Smooth muscle cell (in vitro differentiated cells): Measurements from ENCODE around the gene KREMEN1. TPM values are rescaled to one million over a fixed set of nuclear protein-coding genes. Genes with fewer than 3 reads are reported as not detected.

Source experiments
- DNase-seq: peaks from one replicate; lab custom pipeline; 2025; ENCODE audit not compliant: unreplicated experiment; lab: John Stamatoyannopoulos, UW
- H2AFZ ChIP-seq: fragments of 200-600 bp; sonication (generic); 2 replicates; pipeline ENCODE4 v1.6.0; 2016; ENCODE audit warnings: antibody characterized with exemption, low read depth, mild to moderate bottlenecking
- H3F3A ChIP-seq: fragments of 200-600 bp; sonication (generic); 2 replicates; pipeline ENCODE4 v1.6.0; 2017; ENCODE audit warnings: antibody characterized with exemption, low read depth
- H3K27ac ChIP-seq: fragments of 200-600 bp; sonication (generic); 2 replicates; pipeline ENCODE4 v1.5.1; 2016; ENCODE audit warnings: low read depth, mild to moderate bottlenecking
- H3K27me3 ChIP-seq: fragments of 200-600 bp; sonication (generic); 2 replicates; pipeline ENCODE4 v1.6.1; 2016; ENCODE audit warnings: low read depth, mild to moderate bottlenecking
- H3K36me3 ChIP-seq: fragments of 200-600 bp; sonication (generic); 2 replicates; pipeline ENCODE4 v1.5.1; 2016; ENCODE audit warnings: low read depth
- H3K4me1 ChIP-seq: fragments of 200-600 bp; sonication (generic); 2 replicates; pipeline ENCODE4 v1.5.1; 2016; ENCODE audit warnings: low read depth
- H3K4me2 ChIP-seq: fragments of 200-600 bp; sonication (generic); 2 replicates; pipeline ENCODE4 v1.6.0; 2016; ENCODE audit warnings: mild to moderate bottlenecking
- H3K4me3 ChIP-seq: fragments of 200-600 bp; sonication (generic); 2 replicates; pipeline ENCODE4 v1.5.1; 2016; ENCODE audit warnings: mild to moderate bottlenecking
- H3K79me2 ChIP-seq: fragments of 200-600 bp; sonication (generic); 2 replicates; pipeline ENCODE4 v1.6.0; 2016; ENCODE audit warnings: low read depth, mild to moderate bottlenecking
- H3K9ac ChIP-seq: fragments of 200-600 bp; sonication (generic); 2 replicates; pipeline ENCODE4 v1.6.0; 2016; ENCODE audit warnings: low read depth
- H3K9me3 ChIP-seq: fragments of 200-600 bp; sonication (generic); replicated peaks from 2 replicates; pipeline ENCODE4 v1.5.1; 2016; ENCODE audit warnings: low read depth
- H4K20me1 ChIP-seq: fragments of 200-600 bp; sonication (generic); 2 replicates; pipeline ENCODE4 v1.6.0; 2016; ENCODE audit warnings: low read depth
- CTCF ChIP-seq: fragments of 200-600 bp; sonication (generic); IDR thresholded peaks from 2 replicates; pipeline ENCODE4 v1.5.1; 2017; ENCODE audit warnings: borderline replicate concordance, mild to moderate bottlenecking, antibody characterized with exemption; ENCODE audit not compliant: insufficient read depth, poor library complexity, severe bottlenecking
- WGBS: methylation state at CpG from one replicate; pipeline ENCODE4 v1.1.7; 2016; ENCODE audit warnings: low lambda C conversion rate; 5-methylcytosine and 5-hydroxymethylcytosine counted together
- polyA plus RNA-seq: library from polyadenylated mRNA; unstranded; fragments of >200 nt; fragmentation: Nextera tagmentation; extraction: Ambion mirVana; gene quantifications from 2 replicates; pipeline ENCODE4 v1.2.1, GENCODE V29; 2016
- total RNA-seq: library from RNA; depleted of rRNA; stranded (reverse); fragments of >200 nt; gene quantifications from 2 replicates; pipeline ENCODE4 v1.2.3, GENCODE V29; 2014

The KREMEN1 gene
- total and polyA plus RNA-seq, 2 experiments from 2014 or later: 6.0 to 6.8 TPM

GRCh38 chr22:29102300-29102699 is 29.5 kb downstream of the KREMEN1 start:
- Histone ChIP-seq H3F3A (no peaks in the 10 kb centered on the region), H3K9me3 (no peaks in the 10 kb centered on the region), H3K9ac (no peak overlapping the region), H4K20me1 (no peaks in the 10 kb centered on the region), H3K27ac (no peak overlapping the region), H3K36me3 (no peaks in the 10 kb centered on the region), H3K79me2 (no peaks in the 10 kb centered on the region), H2AFZ (no peak overlapping the region), H3K4me2 (no peak overlapping the region), H3K27me3 (peaks cover 4% of the 10 kb centered on the region), H3K4me3 (no peak overlapping the region), H3K4me1 (peaks cover 23% of the 10 kb centered on the region)
- DNase-seq: no peak
- WGBS: 97% methylated on average over 2 of the region's 2 CpGs
- TF ChIP-seq CTCF: no peak

GRCh38 chr22:29103121-29103520 is 30.3 kb downstream of the KREMEN1 start:
- Histone ChIP-seq H3K27ac (no peak overlapping the region), H4K20me1 (no peaks in the 10 kb centered on the region), H3K27me3 (peaks cover 4% of the 10 kb centered on the region), H3K36me3 (no peaks in the 10 kb centered on the region), H3K4me3 (no peak overlapping the region), H3K9ac (no peak overlapping the region), H2AFZ (no peak overlapping the region), H3F3A (peaks cover under 1% of the 10 kb centered on the region), H3K4me1 (peaks cover 22% of the 10 kb centered on the region), H3K4me2 (no peak overlapping the region), H3K79me2 (no peaks in the 10 kb centered on the region), H3K9me3 (no peaks in the 10 kb centered on the region)
- TF ChIP-seq CTCF: no peak
- WGBS: 87% methylated on average over 1 of the region's 1 CpG
- DNase-seq: no peak

DNA sequence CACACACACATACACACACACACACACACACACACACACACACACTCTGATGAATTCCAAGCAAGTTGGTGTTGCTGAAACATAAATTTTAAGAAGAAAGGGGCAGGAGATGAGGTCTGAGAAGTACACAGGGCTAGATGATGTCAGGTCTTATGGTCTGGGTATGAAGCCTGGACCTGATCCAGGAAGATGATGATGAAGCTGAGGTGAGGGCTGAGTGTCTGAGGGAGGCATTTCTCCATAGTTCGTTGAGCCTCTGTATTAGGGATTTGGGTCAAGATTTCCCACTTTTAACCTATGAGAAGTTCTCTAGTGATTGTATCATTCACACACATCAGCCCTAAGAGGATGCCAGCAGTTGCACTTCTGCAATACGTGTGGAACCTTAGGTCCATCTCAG is 32.6 kb downstream of the KREMEN1 start:
- 61% methylated on average over 2 of the region's 2 CpGs for WGBS
- H3K4me3 ChIP-seq: no peak overlapping the region
- no peak overlapping the region for H2AFZ ChIP-seq
- no peak for TF ChIP-seq CTCF
- H3K4me1 ChIP-seq: peaks cover 26% of the 10 kb centered on the region
- no peaks in the 10 kb centered on the region for H3K9me3 ChIP-seq
- H3K27me3 ChIP-seq: peaks cover 4% of the 10 kb centered on the region
- no peaks in the 10 kb centered on the region for H3K36me3 ChIP-seq
- no peak overlapping the region for H3K4me2 ChIP-seq
- H3K27ac ChIP-seq: no peak overlapping the region
- H3K9ac ChIP-seq: no peak overlapping the region
- no peaks in the 10 kb centered on the region for H3K79me2 ChIP-seq
- no peak for DNase-seq
- H4K20me1 ChIP-seq: peaks cover 2% of the 10 kb centered on the region
- H3F3A ChIP-seq: peaks cover 17% of the 10 kb centered on the region

DNA sequence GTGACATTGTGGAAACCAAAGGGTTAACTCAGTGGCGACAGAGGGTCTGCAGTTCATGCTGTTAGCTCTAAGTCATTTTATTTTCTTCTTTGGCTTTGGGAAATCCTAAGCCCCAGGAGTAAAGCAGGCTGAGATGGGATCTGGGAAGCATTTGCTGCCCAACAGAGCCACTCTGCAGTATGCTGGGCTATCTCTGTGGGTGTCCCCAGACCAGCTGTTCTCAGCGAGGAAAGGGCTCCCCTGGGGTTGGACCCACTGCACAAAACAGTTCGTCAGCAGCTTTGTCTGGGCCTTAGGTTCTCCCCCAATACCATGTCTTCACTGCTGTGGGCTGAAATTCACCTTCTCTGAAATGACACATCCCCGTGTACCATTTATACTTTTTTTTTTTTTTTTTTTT is 34.0 kb downstream of the KREMEN1 start:
- Histone ChIP-seq H3K4me3 (no peak overlapping the region), H3K4me2 (no peak overlapping the region), H3K27me3 (no peaks in the 10 kb centered on the region), H2AFZ (no peak overlapping the region), H3K27ac (no peak overlapping the region), H3K9me3 (no peaks in the 10 kb centered on the region), H3F3A (peaks cover 17% of the 10 kb centered on the region), H3K4me1 (peaks cover 26% of the 10 kb centered on the region), H3K79me2 (no peaks in the 10 kb centered on the region), H3K36me3 (no peaks in the 10 kb centered on the region), H4K20me1 (peaks cover 2% of the 10 kb centered on the region), H3K9ac (no peak overlapping the region)
- DNase-seq: no peak
- no peak for TF ChIP-seq CTCF
- WGBS: 26% methylated on average over 4 of the region's 4 CpGs
